K562 (cell line): Measurements from ENCODE around the gene FILIP1. TPM values are rescaled to one million over a fixed set of nuclear protein-coding genes. Genes with fewer than 3 reads are reported as not detected.

Source experiments
- microRNA-seq: library from miRNA; unstranded; fragments of <30 nt; microRNA quantifications from one replicate; pipeline ENCODE4, GENCODE V29; 2018; ENCODE audit warnings: borderline microRNAs expressed
- polyA plus RNA-seq, 8 experiments: library from polyadenylated mRNA; depleted of rRNA in 4 of 8; stranded (reverse) in 5 of 8; unstranded in 3 of 8; fragments of >200 nt; fragmentation: Nextera tagmentation in 2 of 8; fragmentation: Illumina TruSeq in 1 of 8; extraction: Ambion mirVana in 2 of 8; extraction: Trizol in 1 of 8; gene quantifications; 2 replicates each; pipeline versions ENCODE4 v1.2.1 to v1.2.3, GENCODE V29; 2011 to 2014; ENCODE audit warnings: inconsistent platforms in 1 of 8, missing spikeins in 1 of 8
- small RNA-seq: library from RNA; depleted of rRNA; stranded (forward); fragments of <200 nt; gene quantifications from one replicate; pipeline ENCODE3, GENCODE V24; 2014
- total RNA-seq, 7 experiments: library from RNA; depleted of rRNA in 6 of 7; stranded (reverse); fragments of >200 nt in 6 of 7; fragmentation: Illumina TruSeq in 2 of 7; extraction: Trizol in 2 of 7; gene quantifications; 2 replicates each; pipeline versions ENCODE4 v1.2.1 to v1.2.3, GENCODE V29; 2011 to 2021; ENCODE audit warnings: low replicate concordance in 1 of 7
- TF ChIP-seq, protein P1 (sequence below), 2 experiments: fragments of 450-650 bp; formaldehyde crosslinking in 1 of 2; IDR thresholded peaks; 2 replicates each; pipeline versions ENCODE4 v1.4.0 to v1.6.1; 2014 to 2020; ENCODE audit warnings: mild to moderate bottlenecking in 2 of 2, borderline replicate concordance in 1 of 2, low read depth in 1 of 2

Gene FILIP1
- total and polyA plus RNA-seq, 9 of the 15 experiments (the other 6 are each of a cell fraction or from before 2014, with no cell fraction given) = 0.03 to 0.25 (median 0.10) TPM; not detected in 1

DNA sequence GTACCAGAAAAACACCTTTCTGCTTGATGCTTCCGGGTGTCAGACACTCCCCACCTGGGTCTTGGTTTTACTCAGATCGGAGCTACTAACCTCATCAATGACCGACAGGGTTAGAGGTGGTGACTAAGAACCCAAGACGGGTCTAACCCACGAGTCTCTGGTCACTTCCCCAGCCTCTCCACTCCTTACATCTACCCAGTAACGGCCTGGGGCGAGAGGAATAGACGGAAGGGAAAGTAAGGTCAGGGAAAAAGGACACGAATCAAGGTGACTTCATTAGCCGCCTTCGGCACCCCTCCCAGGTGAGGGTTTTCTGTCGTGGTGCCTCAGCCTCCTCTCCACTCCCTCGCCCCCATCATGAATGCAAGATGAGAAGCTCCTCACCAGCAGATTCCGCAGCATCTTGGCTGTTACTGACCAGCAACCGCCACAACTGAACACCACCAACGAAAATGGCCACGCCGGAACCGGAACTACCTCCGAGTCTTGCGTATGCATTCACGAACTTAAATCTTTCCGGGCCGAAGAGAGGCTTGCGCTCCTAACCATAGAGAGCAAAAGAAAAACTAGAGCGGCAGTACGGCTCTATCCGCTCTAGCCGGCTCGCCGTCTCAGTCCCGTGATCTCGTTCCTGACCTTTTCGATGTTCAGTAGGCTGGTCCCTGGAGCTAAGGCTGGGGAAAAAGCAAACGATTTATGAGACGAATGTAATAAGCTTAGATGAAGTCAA is 250.1 kb downstream of the FILIP1 start, which contains the start of gene COX7A2 (continued):
- TF ChIP-seq, protein P1, sequence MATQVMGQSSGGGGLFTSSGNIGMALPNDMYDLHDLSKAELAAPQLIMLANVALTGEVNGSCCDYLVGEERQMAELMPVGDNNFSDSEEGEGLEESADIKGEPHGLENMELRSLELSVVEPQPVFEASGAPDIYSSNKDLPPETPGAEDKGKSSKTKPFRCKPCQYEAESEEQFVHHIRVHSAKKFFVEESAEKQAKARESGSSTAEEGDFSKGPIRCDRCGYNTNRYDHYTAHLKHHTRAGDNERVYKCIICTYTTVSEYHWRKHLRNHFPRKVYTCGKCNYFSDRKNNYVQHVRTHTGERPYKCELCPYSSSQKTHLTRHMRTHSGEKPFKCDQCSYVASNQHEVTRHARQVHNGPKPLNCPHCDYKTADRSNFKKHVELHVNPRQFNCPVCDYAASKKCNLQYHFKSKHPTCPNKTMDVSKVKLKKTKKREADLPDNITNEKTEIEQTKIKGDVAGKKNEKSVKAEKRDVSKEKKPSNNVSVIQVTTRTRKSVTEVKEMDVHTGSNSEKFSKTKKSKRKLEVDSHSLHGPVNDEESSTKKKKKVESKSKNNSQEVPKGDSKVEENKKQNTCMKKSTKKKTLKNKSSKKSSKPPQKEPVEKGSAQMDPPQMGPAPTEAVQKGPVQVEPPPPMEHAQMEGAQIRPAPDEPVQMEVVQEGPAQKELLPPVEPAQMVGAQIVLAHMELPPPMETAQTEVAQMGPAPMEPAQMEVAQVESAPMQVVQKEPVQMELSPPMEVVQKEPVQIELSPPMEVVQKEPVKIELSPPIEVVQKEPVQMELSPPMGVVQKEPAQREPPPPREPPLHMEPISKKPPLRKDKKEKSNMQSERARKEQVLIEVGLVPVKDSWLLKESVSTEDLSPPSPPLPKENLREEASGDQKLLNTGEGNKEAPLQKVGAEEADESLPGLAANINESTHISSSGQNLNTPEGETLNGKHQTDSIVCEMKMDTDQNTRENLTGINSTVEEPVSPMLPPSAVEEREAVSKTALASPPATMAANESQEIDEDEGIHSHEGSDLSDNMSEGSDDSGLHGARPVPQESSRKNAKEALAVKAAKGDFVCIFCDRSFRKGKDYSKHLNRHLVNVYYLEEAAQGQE (IDR thresholded peaks at IDR 0.05; ENCODE audit: borderline replicate concordance) = no peak
- TF ChIP-seq, protein P1 (CRISPR knock-in tag; IDR thresholded peaks at IDR 0.05; ENCODE audit: low read depth) = no peak

Small RNA genes within 50 kb of the gene (microRNA-seq; reads per million reads assigned to microRNA genes)
- gene MIR4463 = not detected

Small RNA genes within 50 kb of the gene (small RNA-seq; reads per million reads assigned to genes)
- gene MIR4463 (not detected), gene RF00012 (not detected), gene RNU1-34P (not detected)

Other genes with a start within 250 kb of the FILIP1 start
- gene COX7A2, start 250.0 kb downstream of the FILIP1 start, total RNA-seq (2014; rRNA removed) = 182 and 234 TPM in 2 replicates
- 546 and 593 TPM in 2 replicates for gene COX7A2, start 250.0 kb downstream of the FILIP1 start, total RNA-seq (2014; rRNA removed; fragmentation: Illumina TruSeq; extraction: Trizol)
- 529 and 585 TPM in 2 replicates for gene COX7A2, start 250.0 kb downstream of the FILIP1 start, total RNA-seq (2015; rRNA removed; fragmentation: Illumina TruSeq; extraction: Trizol)
- gene COX7A2, start 250.0 kb downstream of the FILIP1 start, total RNA-seq (2021) = 548 and 636 TPM in 2 replicates
- 833 and 852 TPM in 2 replicates for gene COX7A2, start 250.0 kb downstream of the FILIP1 start, polyA plus RNA-seq (2011; rRNA removed)
- gene COX7A2, start 250.0 kb downstream of the FILIP1 start, polyA plus RNA-seq (2014; fragmentation: Illumina TruSeq; extraction: Trizol) = 472 and 685 TPM in 2 replicates
- gene COX7A2, start 250.0 kb downstream of the FILIP1 start, polyA plus RNA-seq (2014; fragmentation: Nextera tagmentation; extraction: Ambion mirVana) = 1,000 to 10,000 TPM; 1,858 to 2,216 TPM
- 402 and 501 TPM in 2 replicates for gene COX7A2, start 250.0 kb downstream of the FILIP1 start, polyA plus RNA-seq (2014; rRNA removed)
- 16.3 and 17.1 TPM in 2 replicates for gene TMEM30A, start 209.0 kb downstream of the FILIP1 start, total RNA-seq (2014; rRNA removed)
- gene TMEM30A, start 209.0 kb downstream of the FILIP1 start, total RNA-seq (2014; rRNA removed; fragmentation: Illumina TruSeq; extraction: Trizol) = 31.2 and 37.1 TPM in 2 replicates
- gene TMEM30A, start 209.0 kb downstream of the FILIP1 start, total RNA-seq (2015; rRNA removed; fragmentation: Illumina TruSeq; extraction: Trizol) = 27.0 and 29.2 TPM in 2 replicates
- 27.4 and 29.5 TPM in 2 replicates for gene TMEM30A, start 209.0 kb downstream of the FILIP1 start, total RNA-seq (2021)
- gene TMEM30A, start 209.0 kb downstream of the FILIP1 start, polyA plus RNA-seq (2011; rRNA removed) = 14.0 and 15.0 TPM in 2 replicates
- 20.6 and 21.3 TPM in 2 replicates for gene TMEM30A, start 209.0 kb downstream of the FILIP1 start, polyA plus RNA-seq (2014; fragmentation: Illumina TruSeq; extraction: Trizol)
- 1 to 10 TPM; 6.5 to 9.0 TPM for gene TMEM30A, start 209.0 kb downstream of the FILIP1 start, polyA plus RNA-seq (2014; fragmentation: Nextera tagmentation; extraction: Ambion mirVana)
- gene TMEM30A, start 209.0 kb downstream of the FILIP1 start, polyA plus RNA-seq (2014; rRNA removed) = 16.3 and 16.7 TPM in 2 replicates
- gene SENP6, start 108.1 kb upstream of the FILIP1 start, total RNA-seq (2014; rRNA removed) = 31.4 and 37.8 TPM in 2 replicates
- 79.4 and 89.9 TPM in 2 replicates for gene SENP6, start 108.1 kb upstream of the FILIP1 start, total RNA-seq (2014; rRNA removed; fragmentation: Illumina TruSeq; extraction: Trizol)
- gene SENP6, start 108.1 kb upstream of the FILIP1 start, total RNA-seq (2015; rRNA removed; fragmentation: Illumina TruSeq; extraction: Trizol) = 59.7 and 65.9 TPM in 2 replicates
- 52.9 and 60.2 TPM in 2 replicates for gene SENP6, start 108.1 kb upstream of the FILIP1 start, total RNA-seq (2021)
- 33.6 and 43.7 TPM in 2 replicates for gene SENP6, start 108.1 kb upstream of the FILIP1 start, polyA plus RNA-seq (2011; rRNA removed)
- gene SENP6, start 108.1 kb upstream of the FILIP1 start, polyA plus RNA-seq (2014; fragmentation: Illumina TruSeq; extraction: Trizol) = 48.2 and 57.7 TPM in 2 replicates
- gene SENP6, start 108.1 kb upstream of the FILIP1 start, polyA plus RNA-seq (2014; fragmentation: Nextera tagmentation; extraction: Ambion mirVana) = 10 to 100 TPM; 11.1 to 12.6 TPM
- 42.2 and 46.8 TPM in 2 replicates for gene SENP6, start 108.1 kb upstream of the FILIP1 start, polyA plus RNA-seq (2014; rRNA removed)